Measurements from ENCODE around the gene ZNF281. TPM values are rescaled to one million over a fixed set of nuclear protein-coding genes. Genes with fewer than 3 reads are reported as not detected.
"Not testable (repeated sequence)": the region's sequence is repeated elsewhere in the genome, so short reads cannot be mapped to it uniquely, and the experiment has no call there.

Gene ZNF281
- total and polyA plus RNA-seq, 10 donors: 4.4 to 34.8 (median 21.0) TPM

DNA sequence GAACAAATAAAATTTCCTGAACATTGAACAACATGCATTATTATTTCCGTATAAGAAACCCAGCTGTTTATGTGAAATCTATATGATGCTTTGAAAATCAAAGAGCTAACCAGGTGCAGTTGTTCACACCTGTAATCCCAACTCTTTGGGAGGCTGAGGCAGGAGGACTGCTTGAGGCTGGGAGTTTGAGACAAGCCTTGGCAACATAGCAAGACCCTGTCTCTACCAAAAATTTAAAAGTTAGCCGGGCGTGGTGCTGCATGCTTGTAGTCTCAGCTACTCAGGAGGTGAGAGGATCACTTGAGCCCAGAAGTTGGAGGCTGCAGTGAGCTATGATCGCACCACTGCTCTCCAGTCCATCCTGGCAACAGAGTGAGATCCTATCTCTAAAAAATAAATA is 4.8 kb upstream of the ZNF281 start:
- TF ChIP-seq, protein P1, sequence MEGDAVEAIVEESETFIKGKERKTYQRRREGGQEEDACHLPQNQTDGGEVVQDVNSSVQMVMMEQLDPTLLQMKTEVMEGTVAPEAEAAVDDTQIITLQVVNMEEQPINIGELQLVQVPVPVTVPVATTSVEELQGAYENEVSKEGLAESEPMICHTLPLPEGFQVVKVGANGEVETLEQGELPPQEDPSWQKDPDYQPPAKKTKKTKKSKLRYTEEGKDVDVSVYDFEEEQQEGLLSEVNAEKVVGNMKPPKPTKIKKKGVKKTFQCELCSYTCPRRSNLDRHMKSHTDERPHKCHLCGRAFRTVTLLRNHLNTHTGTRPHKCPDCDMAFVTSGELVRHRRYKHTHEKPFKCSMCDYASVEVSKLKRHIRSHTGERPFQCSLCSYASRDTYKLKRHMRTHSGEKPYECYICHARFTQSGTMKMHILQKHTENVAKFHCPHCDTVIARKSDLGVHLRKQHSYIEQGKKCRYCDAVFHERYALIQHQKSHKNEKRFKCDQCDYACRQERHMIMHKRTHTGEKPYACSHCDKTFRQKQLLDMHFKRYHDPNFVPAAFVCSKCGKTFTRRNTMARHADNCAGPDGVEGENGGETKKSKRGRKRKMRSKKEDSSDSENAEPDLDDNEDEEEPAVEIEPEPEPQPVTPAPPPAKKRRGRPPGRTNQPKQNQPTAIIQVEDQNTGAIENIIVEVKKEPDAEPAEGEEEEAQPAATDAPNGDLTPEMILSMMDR (IDR thresholded peaks at IDR 0.05 in 8 of 11, conservative IDR thresholded peaks at IDR 0.05 in 3 of 11): no peak
- TF ChIP-seq POLR2AphosphoS5 (IDR thresholded peaks at IDR 0.05) (no peak), POLR2A (IDR thresholded peaks at IDR 0.05) (no peak)
- no peaks in the 10 kb centered on the region for H3K9me3 ChIP-seq
- no peaks in the 10 kb centered on the region for H3K27me3 ChIP-seq (replicated peaks in 1 of 7)
- no peaks in the 10 kb centered on the region for H3K36me3 ChIP-seq
- no peak overlapping the region for H3K27ac ChIP-seq
- intact Hi-C loops (cut with DNase I; ENCODE audit: low total_unique reads): no loop called here
- 93 to 98% (median 95%) methylated on average over 4 of the region's 4 CpGs for WGBS, 5 donors
- no peak for DNase-seq
- peaks cover 6 to 26% (median 14%) of the 10 kb centered on the region in 6 donors for H3K4me1 ChIP-seq
- H3K4me3 ChIP-seq: no peak overlapping the region

DNA sequence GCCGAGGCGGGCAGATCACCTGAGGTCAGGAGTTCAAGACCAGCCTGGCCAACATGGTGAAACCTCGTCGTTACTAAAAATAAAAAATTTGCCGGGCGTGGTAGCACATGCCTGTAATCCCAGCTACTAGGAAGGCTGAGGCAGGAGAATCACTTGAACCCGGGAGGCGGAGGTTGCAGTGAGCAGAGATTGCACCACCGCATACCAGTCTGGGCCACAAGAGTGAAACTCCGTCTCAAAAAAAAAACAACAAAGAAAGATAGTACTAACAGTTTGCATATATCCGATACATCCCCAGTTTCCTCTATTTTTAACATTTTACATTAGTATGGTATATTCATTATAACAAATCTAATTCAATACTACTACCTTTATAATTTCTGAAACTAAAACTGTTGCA is 3.9 kb upstream of the ZNF281 start:
- H3K27me3 ChIP-seq (replicated peaks in 1 of 7); DNase-seq; H3K4me3 ChIP-seq; H3K9me3 ChIP-seq; intact Hi-C loops (cut with DNase I; ENCODE audit: low total_unique reads); H3K27ac ChIP-seq; H3K36me3 ChIP-seq: not testable (repeated sequence)
- H3K4me1 ChIP-seq: peaks cover 8 to 31% (median 18%) of the 10 kb centered on the region in 6 donors
- 60 to 95% (median 78%) methylated on average over 11 of the region's 11 CpGs for whole genome bisulfite sequencing, 5 donors

DNA sequence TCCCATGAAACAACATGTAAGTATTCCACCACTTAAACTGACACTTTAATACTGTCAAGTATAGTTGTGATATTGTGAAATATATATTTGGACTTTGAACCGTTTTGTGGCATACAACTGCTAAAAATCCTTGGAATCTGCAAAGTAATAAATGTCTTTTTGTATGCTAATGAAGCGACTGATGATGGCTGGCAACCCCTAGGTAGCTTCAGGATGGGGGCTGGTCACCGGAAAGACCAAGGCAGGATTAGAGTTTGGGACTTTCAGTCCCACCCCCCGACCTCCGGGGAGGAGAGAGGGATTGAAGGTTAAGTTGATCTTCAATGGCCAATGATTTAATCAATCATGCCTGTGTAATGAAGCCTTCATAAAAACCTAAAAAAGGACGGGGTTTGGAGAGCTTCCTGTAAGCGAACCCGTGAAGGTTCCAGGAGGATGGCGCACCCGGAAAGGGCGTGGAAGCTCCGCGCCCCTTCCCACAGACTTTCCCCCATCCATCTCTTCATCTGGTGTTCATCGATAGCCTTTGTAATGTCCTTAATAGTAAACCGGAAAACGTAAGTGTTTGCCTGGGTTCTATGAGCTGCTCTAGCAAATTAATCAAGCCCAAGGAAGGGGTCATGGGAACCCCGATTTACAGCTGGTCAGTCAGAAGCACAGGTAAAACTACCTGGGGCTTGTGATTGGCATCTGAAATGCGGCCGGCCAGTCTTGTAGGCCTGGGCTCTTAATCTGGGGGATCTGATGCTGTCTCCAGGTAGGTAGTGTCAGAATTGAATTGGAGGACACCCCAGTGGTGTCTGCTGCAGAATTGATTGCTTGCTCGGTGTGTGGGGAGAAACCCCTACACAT is 1.8 kb upstream of the ZNF281 start:
- intact Hi-C loops (cut with DNase I; ENCODE audit: low total_unique reads): no loop called here
- 54 to 71% (median 58%) methylated on average over 20 of the region's 20 CpGs for WGBS, 5 donors
- peaks cover 19 to 52% (median 39%) of the 10 kb centered on the region in 6 donors for H3K4me1 ChIP-seq
- peaks cover 0 to 20% (median 0%) of the 10 kb centered on the region in 6 donors for H3K36me3 ChIP-seq
- no peaks in the 10 kb centered on the region for H3K9me3 ChIP-seq
- peak overlapping the region in 2 of 8 donors; percentile 8 to 20 for H3K4me3 ChIP-seq
- no peaks in the 10 kb centered on the region for H3K27me3 ChIP-seq (replicated peaks in 1 of 7)
- no peak for DNase-seq
- H3K27ac ChIP-seq: peak overlapping the region in 1 of 8 donors; percentile 4
- TF ChIP-seq, protein P1 (IDR thresholded peaks at IDR 0.05 in 8 of 11, conservative IDR thresholded peaks at IDR 0.05 in 3 of 11): no peak
- TF ChIP-seq POLR2A (IDR thresholded peaks at IDR 0.05): no peak
- no peak for TF ChIP-seq POLR2AphosphoS5 (IDR thresholded peaks at IDR 0.05)

GRCh38 chr1:200410566-200410878 is 686 bp upstream of the ZNF281 start:
- peaks cover 0 to 24% (median 0%) of the 10 kb centered on the region in 6 donors for H3K36me3 ChIP-seq
- intact Hi-C loops (cut with DNase I; ENCODE audit: low total_unique reads): no loop called here
- DNase-seq: no peak
- H3K27me3 ChIP-seq (replicated peaks in 1 of 7): no peaks in the 10 kb centered on the region
- H3K9me3 ChIP-seq: no peaks in the 10 kb centered on the region
- H3K4me3 ChIP-seq: peak overlapping the region; percentile 66 to 93 (median 86)
- peak overlapping the region in 7 of 8 donors; percentile 85 to 97 (median 94) for H3K27ac ChIP-seq
- 3 to 5% (median 5%) methylated on average over 8 of the region's 8 CpGs for WGBS, 5 donors
- TF ChIP-seq, protein P1 (IDR thresholded peaks at IDR 0.05 in 8 of 11, conservative IDR thresholded peaks at IDR 0.05 in 3 of 11): no peak
- no peak for TF ChIP-seq POLR2A (IDR thresholded peaks at IDR 0.05)
- no peak for TF ChIP-seq POLR2AphosphoS5 (IDR thresholded peaks at IDR 0.05)
- H3K4me1 ChIP-seq: peaks cover 25 to 53% (median 47%) of the 10 kb centered on the region in 6 donors

All from spleen (tissue), 11 donors.